ENCODE data around the gene RNF17.

GRCh38 chr13:24861617-24862362, 97.8 kb downstream of the RNF17 start:
- TF ChIP-seq POLR2AphosphoS5 (IDR thresholded peaks at IDR 0.05) (no peak), POLR2A (IDR thresholded peaks at IDR 0.05) (no peak), EP300 (IDR thresholded peaks at IDR 0.05) (no peak)
- TF ChIP-seq, protein P1, sequence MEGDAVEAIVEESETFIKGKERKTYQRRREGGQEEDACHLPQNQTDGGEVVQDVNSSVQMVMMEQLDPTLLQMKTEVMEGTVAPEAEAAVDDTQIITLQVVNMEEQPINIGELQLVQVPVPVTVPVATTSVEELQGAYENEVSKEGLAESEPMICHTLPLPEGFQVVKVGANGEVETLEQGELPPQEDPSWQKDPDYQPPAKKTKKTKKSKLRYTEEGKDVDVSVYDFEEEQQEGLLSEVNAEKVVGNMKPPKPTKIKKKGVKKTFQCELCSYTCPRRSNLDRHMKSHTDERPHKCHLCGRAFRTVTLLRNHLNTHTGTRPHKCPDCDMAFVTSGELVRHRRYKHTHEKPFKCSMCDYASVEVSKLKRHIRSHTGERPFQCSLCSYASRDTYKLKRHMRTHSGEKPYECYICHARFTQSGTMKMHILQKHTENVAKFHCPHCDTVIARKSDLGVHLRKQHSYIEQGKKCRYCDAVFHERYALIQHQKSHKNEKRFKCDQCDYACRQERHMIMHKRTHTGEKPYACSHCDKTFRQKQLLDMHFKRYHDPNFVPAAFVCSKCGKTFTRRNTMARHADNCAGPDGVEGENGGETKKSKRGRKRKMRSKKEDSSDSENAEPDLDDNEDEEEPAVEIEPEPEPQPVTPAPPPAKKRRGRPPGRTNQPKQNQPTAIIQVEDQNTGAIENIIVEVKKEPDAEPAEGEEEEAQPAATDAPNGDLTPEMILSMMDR (IDR thresholded peaks at IDR 0.05), result no peak

Data from stomach (tissue), 4 donors.